Astrocyte of the hippocampus (primary cell): ENCODE measurements around the gene PLXNB1.
A peak's percentile ranks its signal among the peaks of the same experiment; 100 is the strongest.

Experiments used
- DNase-seq: peaks from one replicate; pipeline ENCODE4 v3.0.0; 2011; ENCODE audit warnings: low read depth, low spot score

The PLXNB1 gene

GRCh38 chr3:48372377-48372770, 57.5 kb downstream of the PLXNB1 start:
- no peak for DNase-seq

GRCh38 chr3:48371651-48372376, 58.1 kb downstream of the PLXNB1 start, which contains the start of gene FBXW12:
FBXW12 (plus strand) TSS chr3:48372219; CDS start chr3:48372768, 549 bp downstream.
- DNase-seq, result no peak

- DNase-seq, result no peak
Observed at GRCh38 chr3:48370333-48370713, 59.6 kb downstream of the PLXNB1 start.

GRCh38 chr3:48369693-48370332, 60.1 kb downstream of the PLXNB1 start:
- DNase-seq, result no peak

- peak; percentile 14 for DNase-seq
Observed at GRCh38 chr3:48367201-48367600, 62.7 kb downstream of the PLXNB1 start.

GRCh38 chr3:48364840-48365239, 65.0 kb downstream of the PLXNB1 start:
- DNase-seq, result no peak

GRCh38 chr3:48361928-48362327, 68.0 kb downstream of the PLXNB1 start:
- DNase-seq, result no peak

- DNase-seq, result no peak
Observed at GRCh38 chr3:48356419-48356818, 73.5 kb downstream of the PLXNB1 start.

GRCh38 chr3:48353987-48354386, 75.9 kb downstream of the PLXNB1 start:
- no peak for DNase-seq
